ENCODE measurements around the gene KRTAP4-12.
"Not testable (repeated sequence)": the region's sequence is repeated elsewhere in the genome, so short reads cannot be mapped to it uniquely, and the experiment has no call there.

The KRTAP4-12 gene

GRCh38 chr17:41127371-41127770 lies 3.4 kb upstream of the KRTAP4-12 start:
- Histone ChIP-seq H3K9me3 (ENCODE audit: control insufficient read depth in 5 of 5, low read length in 5 of 5) (peaks cover 0 to under 1% (median 0%) of the 10 kb centered on the region in 5 donors), H3K27me3 (ENCODE audit: control insufficient read depth in 5 of 5, insufficient read depth in 4 of 5, low read length in 5 of 5) (no peaks in the 10 kb centered on the region), H3K27ac (ENCODE audit: low read depth, low read length) (no peak overlapping the region), H3K4me1 (ENCODE audit: control insufficient read depth in 5 of 5, insufficient read depth in 5 of 5, low read length in 5 of 5) (no peaks in the 10 kb centered on the region), H3K9ac (ENCODE audit: low read length in 5 of 5) (no peak overlapping the region), H3K4me3 (ENCODE audit: low read depth in 1 of 5, low read length in 5 of 5) (no peak overlapping the region), H3K36me3 (ENCODE audit: control insufficient read depth in 5 of 5, insufficient read depth in 5 of 5, low read length in 5 of 5) (no peaks in the 10 kb centered on the region)

- peaks cover 0 to 3% (median 0%) of the 10 kb centered on the region in 5 donors for H3K27me3 ChIP-seq (ENCODE audit: control insufficient read depth in 5 of 5, insufficient read depth in 4 of 5, low read length in 5 of 5)
- H3K9ac ChIP-seq (ENCODE audit: low read length in 5 of 5) = no peak overlapping the region
- H3K27ac ChIP-seq (ENCODE audit: low read depth, low read length) = no peak overlapping the region
- no peak overlapping the region for H3K4me3 ChIP-seq (ENCODE audit: low read depth in 1 of 5, low read length in 5 of 5)
- peaks cover 0 to 3% (median 0%) of the 10 kb centered on the region in 5 donors for H3K9me3 ChIP-seq (ENCODE audit: control insufficient read depth in 5 of 5, low read length in 5 of 5)
- no peaks in the 10 kb centered on the region for H3K4me1 ChIP-seq (ENCODE audit: control insufficient read depth in 5 of 5, insufficient read depth in 5 of 5, low read length in 5 of 5)
- no peaks in the 10 kb centered on the region for H3K36me3 ChIP-seq (ENCODE audit: control insufficient read depth in 5 of 5, insufficient read depth in 5 of 5, low read length in 5 of 5)
Observed at GRCh38 chr17:41126412-41126811, 2.4 kb upstream of the KRTAP4-12 start.

GRCh38 chr17:41125064-41125463 lies 1.1 kb upstream of the KRTAP4-12 start:
- H3K27ac ChIP-seq (ENCODE audit: low read depth, low read length) = no peak overlapping the region
- peaks cover 0 to 3% (median 0%) of the 10 kb centered on the region in 5 donors for H3K4me1 ChIP-seq (ENCODE audit: control insufficient read depth in 5 of 5, insufficient read depth in 5 of 5, low read length in 5 of 5)
- H3K36me3 ChIP-seq (ENCODE audit: control insufficient read depth in 5 of 5, insufficient read depth in 5 of 5, low read length in 5 of 5) = no peaks in the 10 kb centered on the region
- H3K9me3 ChIP-seq (ENCODE audit: control insufficient read depth in 5 of 5, low read length in 5 of 5) = peaks cover 0 to 3% (median 0%) of the 10 kb centered on the region in 5 donors
- H3K9ac ChIP-seq (ENCODE audit: low read length in 5 of 5) = no peak overlapping the region
- H3K4me3 ChIP-seq (ENCODE audit: low read depth in 1 of 5, low read length in 5 of 5) = no peak overlapping the region
- H3K27me3 ChIP-seq (ENCODE audit: control insufficient read depth in 5 of 5, insufficient read depth in 4 of 5, low read length in 5 of 5) = peaks cover 0 to 3% (median 0%) of the 10 kb centered on the region in 5 donors

- not testable (repeated sequence) for H3K36me3 ChIP-seq (ENCODE audit: control insufficient read depth in 5 of 5, insufficient read depth in 5 of 5, low read length in 5 of 5); H3K4me1 ChIP-seq (ENCODE audit: control insufficient read depth in 5 of 5, insufficient read depth in 5 of 5, low read length in 5 of 5); H3K4me3 ChIP-seq (ENCODE audit: low read depth in 1 of 5, low read length in 5 of 5); H3K27ac ChIP-seq (ENCODE audit: low read depth, low read length); H3K9ac ChIP-seq (ENCODE audit: low read length in 5 of 5); H3K9me3 ChIP-seq (ENCODE audit: control insufficient read depth in 5 of 5, low read length in 5 of 5); H3K27me3 ChIP-seq (ENCODE audit: control insufficient read depth in 5 of 5, insufficient read depth in 4 of 5, low read length in 5 of 5)
Observed at GRCh38 chr17:41123292-41123990, 541 bp downstream of the KRTAP4-12 start.

- peaks cover 0 to 3% (median 0%) of the 10 kb centered on the region in 5 donors for H3K27me3 ChIP-seq (ENCODE audit: control insufficient read depth in 5 of 5, insufficient read depth in 4 of 5, low read length in 5 of 5)
- H3K4me3 ChIP-seq (ENCODE audit: low read depth in 1 of 5, low read length in 5 of 5) = no peak overlapping the region
- peaks cover 0 to 3% (median 0%) of the 10 kb centered on the region in 5 donors for H3K9me3 ChIP-seq (ENCODE audit: control insufficient read depth in 5 of 5, low read length in 5 of 5)
- peaks cover 0 to 4% (median 0%) of the 10 kb centered on the region in 5 donors for H3K4me1 ChIP-seq (ENCODE audit: control insufficient read depth in 5 of 5, insufficient read depth in 5 of 5, low read length in 5 of 5)
- no peak overlapping the region for H3K9ac ChIP-seq (ENCODE audit: low read length in 5 of 5)
- H3K27ac ChIP-seq (ENCODE audit: low read depth, low read length) = no peak overlapping the region
- no peaks in the 10 kb centered on the region for H3K36me3 ChIP-seq (ENCODE audit: control insufficient read depth in 5 of 5, insufficient read depth in 5 of 5, low read length in 5 of 5)
Observed at GRCh38 chr17:41121742-41122141, 2.2 kb downstream of the KRTAP4-12 start.

- not testable (repeated sequence) for H3K27ac ChIP-seq (ENCODE audit: low read depth, low read length)
Observed at GRCh38 chr17:41119696-41120690, 4.0 kb downstream of the KRTAP4-12 start.

GRCh38 chr17:41118721-41119120 lies 5.3 kb downstream of the KRTAP4-12 start:
- H3K27me3 ChIP-seq (ENCODE audit: control insufficient read depth in 5 of 5, insufficient read depth in 4 of 5, low read length in 5 of 5) = peaks cover 0 to 6% (median 0%) of the 10 kb centered on the region in 5 donors
- H3K9me3 ChIP-seq (ENCODE audit: control insufficient read depth in 5 of 5, low read length in 5 of 5) = peaks cover 0 to 3% (median 0%) of the 10 kb centered on the region in 5 donors
- H3K9ac ChIP-seq (ENCODE audit: low read length in 5 of 5) = no peak overlapping the region
- peaks cover 0 to 4% (median 0%) of the 10 kb centered on the region in 5 donors for H3K4me1 ChIP-seq (ENCODE audit: control insufficient read depth in 5 of 5, insufficient read depth in 5 of 5, low read length in 5 of 5)
- H3K36me3 ChIP-seq (ENCODE audit: control insufficient read depth in 5 of 5, insufficient read depth in 5 of 5, low read length in 5 of 5) = no peaks in the 10 kb centered on the region
- H3K27ac ChIP-seq (ENCODE audit: low read depth, low read length) = no peak overlapping the region
- no peak overlapping the region for H3K4me3 ChIP-seq (ENCODE audit: low read depth in 1 of 5, low read length in 5 of 5)

More at GRCh38 chr17:41119696-41120690, 4.0 kb downstream of the KRTAP4-12 start:
- not testable (repeated sequence) for H3K9ac ChIP-seq (ENCODE audit: low read length in 5 of 5); H3K36me3 ChIP-seq (ENCODE audit: control insufficient read depth in 5 of 5, insufficient read depth in 5 of 5, low read length in 5 of 5); H3K4me1 ChIP-seq (ENCODE audit: control insufficient read depth in 5 of 5, insufficient read depth in 5 of 5, low read length in 5 of 5); H3K9me3 ChIP-seq (ENCODE audit: control insufficient read depth in 5 of 5, low read length in 5 of 5); H3K4me3 ChIP-seq (ENCODE audit: low read depth in 1 of 5, low read length in 5 of 5); H3K27me3 ChIP-seq (ENCODE audit: control insufficient read depth in 5 of 5, insufficient read depth in 4 of 5, low read length in 5 of 5)

- not testable (repeated sequence) for H3K27me3 ChIP-seq (ENCODE audit: control insufficient read depth in 5 of 5, insufficient read depth in 4 of 5, low read length in 5 of 5); H3K9me3 ChIP-seq (ENCODE audit: control insufficient read depth in 5 of 5, low read length in 5 of 5); H3K4me1 ChIP-seq (ENCODE audit: control insufficient read depth in 5 of 5, insufficient read depth in 5 of 5, low read length in 5 of 5); H3K27ac ChIP-seq (ENCODE audit: low read depth, low read length); H3K36me3 ChIP-seq (ENCODE audit: control insufficient read depth in 5 of 5, insufficient read depth in 5 of 5, low read length in 5 of 5); H3K9ac ChIP-seq (ENCODE audit: low read length in 5 of 5); H3K4me3 ChIP-seq (ENCODE audit: low read depth in 1 of 5, low read length in 5 of 5)
Observed at GRCh38 chr17:41117846-41118386, 6.1 kb downstream of the KRTAP4-12 start, which contains the start of gene KRTAP4-11. KRTAP4-11 (minus strand) TSS chr17:41118373; CDS start chr17:41118315, 58 bp downstream.

GRCh38 chr17:41116297-41116696 lies 7.7 kb downstream of the KRTAP4-12 start:
- no peak overlapping the region for H3K27ac ChIP-seq (ENCODE audit: low read depth, low read length)
- no peaks in the 10 kb centered on the region for H3K36me3 ChIP-seq (ENCODE audit: control insufficient read depth in 5 of 5, insufficient read depth in 5 of 5, low read length in 5 of 5)
- H3K9ac ChIP-seq (ENCODE audit: low read length in 5 of 5) = no peak overlapping the region
- H3K27me3 ChIP-seq (ENCODE audit: control insufficient read depth in 5 of 5, insufficient read depth in 4 of 5, low read length in 5 of 5) = peaks cover 0 to 3% (median 0%) of the 10 kb centered on the region in 5 donors
- H3K4me3 ChIP-seq (ENCODE audit: low read depth in 1 of 5, low read length in 5 of 5) = no peak overlapping the region
- peaks cover 0 to 4% (median 0%) of the 10 kb centered on the region in 5 donors for H3K4me1 ChIP-seq (ENCODE audit: control insufficient read depth in 5 of 5, insufficient read depth in 5 of 5, low read length in 5 of 5)
- peaks cover 0 to 2% (median 0%) of the 10 kb centered on the region in 5 donors for H3K9me3 ChIP-seq (ENCODE audit: control insufficient read depth in 5 of 5, low read length in 5 of 5)
